ENCODE results near the gene CDC45.

Gene CDC45

DNA sequence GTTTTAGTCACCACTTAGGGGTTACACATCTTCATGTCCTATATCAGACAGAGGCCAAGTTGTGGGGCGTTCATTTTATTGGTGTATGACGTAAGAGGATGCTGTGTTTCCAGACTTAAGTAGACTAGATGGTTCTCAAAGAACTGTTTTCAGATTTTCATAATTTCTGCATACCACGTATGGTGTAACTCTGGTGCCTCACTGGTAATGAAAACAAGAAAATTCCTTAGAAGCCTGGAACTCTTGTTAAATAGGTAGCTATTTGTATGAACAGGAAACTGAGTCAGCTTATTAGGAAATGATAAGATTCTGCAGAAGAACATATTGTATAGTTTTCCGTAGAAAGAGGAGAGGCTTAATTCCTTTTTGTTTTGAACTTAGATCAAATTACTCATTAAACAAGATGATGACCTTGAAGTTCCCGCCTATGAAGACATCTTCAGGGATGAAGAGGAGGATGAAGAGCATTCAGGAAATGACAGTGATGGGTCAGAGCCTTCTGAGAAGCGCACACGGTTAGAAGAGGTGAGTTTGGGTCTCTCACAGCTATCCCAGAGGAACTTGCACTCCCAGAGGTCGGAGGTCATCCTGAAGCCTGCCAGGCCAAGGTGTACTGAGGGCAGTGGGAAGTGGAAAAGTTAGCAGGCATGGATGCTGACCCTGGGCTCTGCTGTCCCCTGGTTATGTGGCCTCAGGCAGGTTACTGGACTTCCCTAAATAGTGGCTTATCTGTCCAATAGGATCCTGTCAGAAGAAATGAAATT, 3.9 kb downstream of the CDC45 start:
- Mint-ChIP-seq H3K4me3 (no peak overlapping the region), H3K27me3 (no peaks in the 10 kb centered on the region), H3K4me1 (ENCODE audit: low read depth in 2 of 2) (peaks cover 8 to 10% of the 10 kb centered on the region in 2 donors), H3K9me3 (no peaks in the 10 kb centered on the region), H3K27ac (no peak overlapping the region), H3K36me3 (ENCODE audit: insufficient read depth) (peaks cover 11% of the 10 kb centered on the region)
- ATAC-seq (replicated peaks) (no peak), DNase-seq (no peak)

DNA sequence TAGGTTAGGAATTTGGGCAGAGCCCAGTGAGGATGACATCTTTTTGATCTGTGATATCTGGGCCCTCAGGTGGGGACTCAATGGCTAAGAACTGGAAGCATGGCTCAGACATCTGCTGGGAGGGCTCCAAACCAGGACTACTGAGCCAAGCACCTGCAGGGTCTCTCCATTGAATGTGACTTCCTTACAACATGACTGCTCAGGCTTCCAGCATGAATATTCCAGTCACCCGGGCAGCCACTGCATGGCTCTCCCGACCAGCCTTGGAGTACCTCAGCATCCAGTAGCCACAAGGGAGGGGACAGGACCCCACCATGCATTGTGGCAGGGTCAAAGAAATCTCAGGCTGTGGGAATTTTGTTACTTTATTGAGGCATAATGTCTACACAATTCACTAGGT, 8.6 kb downstream of the CDC45 start:
- ATAC-seq (replicated peaks) (no peak), DNase-seq (no peak)
- no peak overlapping the region for H3K4me3 Mint-ChIP-seq
- no peaks in the 10 kb centered on the region for H3K36me3 Mint-ChIP-seq (ENCODE audit: insufficient read depth)
- no peaks in the 10 kb centered on the region for H3K27me3 Mint-ChIP-seq
- H3K4me1 Mint-ChIP-seq (ENCODE audit: low read depth in 2 of 2) = no peaks in the 10 kb centered on the region
- H3K27ac Mint-ChIP-seq = no peak overlapping the region
- H3K9me3 Mint-ChIP-seq = no peaks in the 10 kb centered on the region

DNA sequence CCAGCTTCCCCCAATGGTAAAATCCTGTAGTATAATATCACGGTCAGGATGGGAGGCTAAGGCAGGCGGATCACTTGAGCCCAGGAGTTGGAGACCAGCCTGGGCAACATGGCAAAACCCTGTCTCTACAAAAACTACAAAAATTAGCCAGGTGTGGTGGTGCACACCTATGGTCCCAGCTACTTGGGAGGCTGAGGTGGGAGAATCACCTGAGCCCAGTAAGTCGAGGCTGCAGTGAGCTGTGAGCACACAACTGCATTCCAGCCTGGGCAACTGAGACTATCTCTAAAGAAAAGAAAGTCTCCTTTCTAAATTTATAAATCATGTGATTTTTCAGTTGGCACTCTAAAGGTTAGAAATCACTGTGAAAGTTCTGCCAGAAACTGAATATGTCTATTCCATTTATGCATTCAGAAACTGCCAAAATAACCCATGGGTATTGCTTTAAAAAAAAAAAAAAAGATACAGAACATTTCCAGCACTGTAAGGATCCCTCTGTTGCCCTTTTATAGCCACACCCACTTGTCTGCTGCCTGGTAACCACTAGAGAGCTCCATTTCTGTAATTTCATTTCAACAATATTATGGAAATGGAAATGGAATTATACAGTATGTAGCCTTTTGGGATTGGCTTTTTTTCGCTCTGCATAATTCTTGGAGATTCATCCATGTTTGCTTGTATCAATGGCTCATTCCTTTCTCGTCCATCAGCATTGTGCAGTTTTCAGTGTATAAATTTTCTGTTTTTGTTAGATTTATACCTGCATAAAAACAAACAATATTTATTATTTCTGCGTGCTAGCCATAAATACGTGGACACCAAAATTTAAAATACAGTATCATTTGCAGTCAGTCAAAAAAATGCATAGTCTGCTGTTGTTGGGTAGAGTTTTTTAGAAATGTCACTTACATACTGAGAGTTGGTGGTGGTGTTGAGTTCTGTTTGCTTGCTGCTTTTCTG, 9.4 kb downstream of the CDC45 start:
- H3K27me3 Mint-ChIP-seq = no peaks in the 10 kb centered on the region
- no peaks in the 10 kb centered on the region for H3K36me3 Mint-ChIP-seq (ENCODE audit: insufficient read depth)
- H3K4me1 Mint-ChIP-seq (ENCODE audit: low read depth in 2 of 2) = no peaks in the 10 kb centered on the region
- no peak overlapping the region for H3K27ac Mint-ChIP-seq
- no peaks in the 10 kb centered on the region for H3K9me3 Mint-ChIP-seq
- no peak for ATAC-seq (replicated peaks)
- H3K4me3 Mint-ChIP-seq = no peak overlapping the region
- DNase-seq = no peak

DNA sequence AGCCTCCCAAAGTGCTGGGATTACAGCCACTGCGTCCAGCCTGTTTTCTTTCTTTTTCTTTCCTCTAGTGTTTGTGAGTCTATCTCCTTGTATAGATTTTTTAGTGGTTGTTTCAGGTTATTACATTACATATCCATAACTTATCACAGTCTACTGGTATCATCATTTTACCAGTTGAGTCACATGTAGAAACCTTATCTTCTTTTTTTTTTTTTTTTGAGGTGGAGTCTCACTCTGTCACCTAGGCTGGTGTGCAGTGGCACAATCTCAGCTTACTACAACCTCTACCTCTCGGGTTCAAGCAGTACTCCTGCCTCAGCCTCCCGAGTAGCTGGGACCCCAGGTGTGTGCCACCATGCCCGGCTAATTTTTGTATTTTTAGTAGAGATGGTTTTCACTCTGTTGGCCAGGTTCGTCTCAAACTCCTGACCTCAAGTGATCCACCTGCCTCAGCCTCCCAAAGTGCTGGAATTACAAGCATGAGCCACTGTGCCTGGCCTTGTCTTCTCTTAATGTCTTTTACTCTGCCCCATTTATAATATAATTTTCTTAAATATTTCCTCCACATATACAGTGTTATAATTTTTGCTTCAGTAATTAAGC, 11.0 kb downstream of the CDC45 start:
- no peaks in the 10 kb centered on the region for H3K9me3 Mint-ChIP-seq
- no peak overlapping the region for H3K27ac Mint-ChIP-seq
- H3K27me3 Mint-ChIP-seq = no peaks in the 10 kb centered on the region
- no peak for ATAC-seq (replicated peaks)
- no peaks in the 10 kb centered on the region for H3K4me1 Mint-ChIP-seq (ENCODE audit: low read depth in 2 of 2)
- no peak overlapping the region for H3K4me3 Mint-ChIP-seq
- H3K36me3 Mint-ChIP-seq (ENCODE audit: insufficient read depth) = no peaks in the 10 kb centered on the region
- DNase-seq = no peak

DNA sequence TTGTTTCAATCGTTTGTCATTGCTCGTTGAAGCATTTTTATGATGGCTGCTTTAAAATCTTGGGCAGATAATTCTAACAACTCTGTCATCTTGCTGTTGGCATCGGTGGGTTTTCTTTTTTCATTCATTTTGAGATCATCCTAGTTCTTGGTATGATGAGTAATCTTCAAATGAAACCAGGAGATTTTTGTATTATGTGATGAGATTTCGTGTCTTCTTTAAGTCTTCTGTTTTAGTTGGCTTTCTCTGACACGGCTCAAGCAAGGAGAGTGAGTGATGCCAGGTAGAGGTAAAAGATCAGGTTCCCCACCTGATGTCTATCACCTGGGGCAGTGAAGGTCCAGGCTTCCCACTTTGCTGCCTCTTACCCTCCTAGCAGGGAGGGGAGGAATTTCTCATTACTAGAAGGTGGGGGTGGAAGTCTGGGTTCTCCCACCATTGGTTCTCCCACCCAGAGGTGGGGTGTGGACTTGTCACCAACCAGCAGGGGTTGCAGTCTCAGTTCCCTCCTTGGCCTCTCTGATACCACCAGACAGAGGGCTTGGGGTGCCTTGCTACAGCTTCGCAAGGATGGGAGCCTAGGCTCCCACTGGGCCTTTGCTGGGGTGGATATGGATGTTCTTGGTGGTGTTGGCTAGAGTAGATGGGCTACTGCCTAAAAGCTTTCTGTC, 12.9 kb downstream of the CDC45 start:
- Mint-ChIP-seq H3K27me3 (no peaks in the 10 kb centered on the region), H3K36me3 (ENCODE audit: insufficient read depth) (no peaks in the 10 kb centered on the region), H3K4me1 (ENCODE audit: low read depth in 2 of 2) (no peaks in the 10 kb centered on the region), H3K27ac (no peak overlapping the region), H3K4me3 (no peak overlapping the region), H3K9me3 (no peaks in the 10 kb centered on the region)
- ATAC-seq (replicated peaks) = no peak
- DNase-seq = no peak

DNA sequence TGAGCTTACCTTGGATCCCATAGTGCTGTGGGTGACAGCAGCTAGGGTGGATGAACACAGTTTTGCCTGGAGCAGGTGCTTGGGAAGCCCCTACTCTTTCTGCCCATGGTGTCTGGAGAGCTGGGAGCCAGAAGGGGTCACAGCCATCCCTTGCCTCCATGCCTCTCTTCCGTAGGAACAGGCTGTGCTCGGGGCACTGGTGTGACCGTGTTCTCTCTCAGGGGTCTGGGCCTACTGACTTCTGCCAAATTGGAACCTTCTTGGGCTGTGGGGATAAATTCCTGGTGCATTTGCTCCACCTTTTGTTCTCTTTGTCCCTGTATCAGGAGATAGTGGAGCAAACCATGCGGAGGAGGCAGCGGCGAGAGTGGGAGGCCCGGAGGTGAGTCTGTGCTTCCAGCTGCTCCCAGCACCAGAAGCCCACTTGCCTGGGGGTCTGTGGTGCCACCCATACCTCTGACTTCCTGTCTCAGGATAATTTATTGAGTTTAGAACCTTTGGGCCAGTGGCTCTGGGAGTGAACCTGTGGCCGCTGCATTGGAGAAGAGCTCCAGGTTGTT, 14.4 kb downstream of the CDC45 start:
- ATAC-seq (replicated peaks) = no peak
- Mint-ChIP-seq H3K27me3 (no peaks in the 10 kb centered on the region), H3K27ac (no peak overlapping the region), H3K4me3 (no peak overlapping the region), H3K4me1 (ENCODE audit: low read depth in 2 of 2) (no peaks in the 10 kb centered on the region), H3K36me3 (ENCODE audit: insufficient read depth) (no peaks in the 10 kb centered on the region), H3K9me3 (no peaks in the 10 kb centered on the region)
- no peak for DNase-seq

DNA sequence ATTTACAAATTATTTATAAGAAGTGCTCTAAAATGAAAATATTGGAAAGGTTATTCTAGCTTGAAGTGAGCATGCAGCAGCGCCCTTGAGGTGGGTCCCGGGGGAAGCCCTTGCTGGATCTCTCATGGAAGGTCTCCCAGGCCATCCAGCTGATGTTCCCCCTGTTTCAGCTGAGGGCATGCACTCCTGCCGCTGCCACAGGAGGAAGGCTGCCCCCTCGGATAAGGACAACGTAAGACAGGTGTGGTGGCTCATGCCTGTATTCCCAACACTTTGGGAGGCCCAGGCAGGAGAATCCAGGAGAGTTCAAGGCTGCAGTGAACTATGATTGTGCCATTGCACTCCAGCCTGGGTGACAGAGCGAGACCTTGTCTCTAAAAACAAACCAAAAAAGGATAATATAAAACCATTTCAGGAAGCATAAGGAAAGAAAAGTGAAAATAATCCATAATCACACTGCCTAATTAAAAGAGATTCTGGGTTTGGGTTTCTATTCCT, 15.0 kb downstream of the CDC45 start:
- H3K27me3 Mint-ChIP-seq = no peaks in the 10 kb centered on the region
- no peaks in the 10 kb centered on the region for H3K9me3 Mint-ChIP-seq
- DNase-seq (no peak), ATAC-seq (replicated peaks) (no peak)
- no peak overlapping the region for H3K27ac Mint-ChIP-seq
- H3K4me1 Mint-ChIP-seq (ENCODE audit: low read depth in 2 of 2) = no peaks in the 10 kb centered on the region
- H3K4me3 Mint-ChIP-seq = no peak overlapping the region
- no peaks in the 10 kb centered on the region for H3K36me3 Mint-ChIP-seq (ENCODE audit: insufficient read depth)

DNA sequence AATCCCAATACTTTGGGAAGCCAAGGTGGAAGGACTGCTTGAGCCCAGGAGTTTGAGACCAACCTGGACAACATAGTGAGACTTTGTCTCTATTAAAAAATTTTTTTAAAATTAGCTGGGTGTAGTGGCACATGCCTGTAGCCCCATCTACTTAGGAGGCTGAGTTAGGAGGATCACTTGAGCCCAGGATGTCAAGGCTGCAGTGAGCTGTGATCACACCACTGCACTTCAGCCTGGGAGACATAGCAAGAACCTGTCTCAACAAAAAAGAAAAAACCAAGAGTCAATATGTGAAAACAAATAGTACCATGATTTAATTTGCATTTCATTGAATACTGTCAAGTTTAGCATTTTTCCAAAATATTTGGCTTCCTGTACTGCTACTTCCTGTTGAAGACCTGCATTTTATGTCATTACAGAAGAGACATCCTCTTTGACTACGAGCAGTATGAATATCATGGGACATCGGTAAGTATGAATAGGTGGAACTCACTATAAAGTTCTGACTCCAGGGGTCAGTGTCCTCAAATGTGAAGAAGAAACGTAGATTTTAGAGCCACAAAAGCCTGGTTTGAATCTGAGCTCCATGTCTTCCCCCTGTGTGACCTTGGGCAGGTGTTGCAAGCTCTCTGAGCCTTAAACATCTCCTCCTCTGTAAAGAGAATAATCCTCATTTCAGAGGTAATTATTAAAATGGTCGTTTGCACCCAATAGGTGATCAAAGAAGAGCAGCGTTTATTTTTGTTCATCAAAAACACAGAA, 16.0 kb downstream of the CDC45 start:
- no peak overlapping the region for H3K27ac Mint-ChIP-seq
- H3K9me3 Mint-ChIP-seq = no peaks in the 10 kb centered on the region

DNA sequence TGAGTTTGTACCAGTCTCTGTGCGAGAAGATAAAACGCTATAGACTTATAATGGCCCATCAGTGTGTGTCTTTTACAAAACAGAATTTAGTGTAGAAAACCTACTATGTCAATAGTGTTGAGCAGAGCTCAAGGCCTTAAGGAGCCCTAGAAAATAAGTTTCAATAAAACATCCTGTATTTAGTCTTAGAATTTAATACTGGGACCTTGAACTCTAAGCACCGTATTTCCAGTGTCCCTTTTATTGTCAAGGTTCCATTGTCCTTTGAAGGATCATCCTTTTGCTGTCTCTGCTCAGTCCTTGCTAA, 16.6 kb downstream of the CDC45 start:
- Mint-ChIP-seq H3K9me3 (no peaks in the 10 kb centered on the region), H3K4me1 (ENCODE audit: low read depth in 2 of 2) (no peaks in the 10 kb centered on the region), H3K27ac (no peak overlapping the region), H3K4me3 (no peak overlapping the region), H3K36me3 (ENCODE audit: insufficient read depth) (no peaks in the 10 kb centered on the region), H3K27me3 (no peaks in the 10 kb centered on the region)
- ATAC-seq (replicated peaks) (no peak), DNase-seq (no peak)

More for the DNA sequence above, 16.0 kb downstream of the CDC45 start:
- DNase-seq (no peak), ATAC-seq (replicated peaks) (no peak)
- Mint-ChIP-seq H3K4me1 (ENCODE audit: low read depth in 2 of 2) (no peaks in the 10 kb centered on the region), H3K36me3 (ENCODE audit: insufficient read depth) (no peaks in the 10 kb centered on the region), H3K27me3 (no peaks in the 10 kb centered on the region), H3K4me3 (no peak overlapping the region)

DNA sequence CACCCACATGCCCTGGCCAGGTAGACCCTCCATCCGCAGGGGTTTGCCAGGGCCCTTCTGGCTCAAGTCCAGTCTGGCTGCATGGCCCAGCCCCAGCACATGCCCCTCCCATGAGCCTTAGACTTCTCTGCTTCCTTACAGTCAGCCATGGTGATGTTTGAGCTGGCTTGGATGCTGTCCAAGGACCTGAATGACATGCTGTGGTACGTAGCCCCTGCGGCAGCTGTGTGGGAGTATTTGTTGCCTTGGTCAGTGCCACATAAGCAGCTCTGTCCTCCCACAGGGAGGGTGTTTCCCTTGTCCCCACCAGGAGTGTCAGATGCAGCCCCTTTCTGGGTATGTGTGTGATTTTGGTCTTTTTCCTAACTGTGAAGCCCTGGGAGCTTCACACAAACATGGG, 17.5 kb downstream of the CDC45 start:
- H3K4me3 Mint-ChIP-seq = no peak overlapping the region
- no peak for ATAC-seq (replicated peaks)
- no peak overlapping the region for H3K27ac Mint-ChIP-seq
- H3K36me3 Mint-ChIP-seq (ENCODE audit: insufficient read depth) = no peaks in the 10 kb centered on the region
- H3K4me1 Mint-ChIP-seq (ENCODE audit: low read depth in 2 of 2) = no peaks in the 10 kb centered on the region
- no peaks in the 10 kb centered on the region for H3K27me3 Mint-ChIP-seq
- no peaks in the 10 kb centered on the region for H3K9me3 Mint-ChIP-seq
- no peak for DNase-seq

DNA sequence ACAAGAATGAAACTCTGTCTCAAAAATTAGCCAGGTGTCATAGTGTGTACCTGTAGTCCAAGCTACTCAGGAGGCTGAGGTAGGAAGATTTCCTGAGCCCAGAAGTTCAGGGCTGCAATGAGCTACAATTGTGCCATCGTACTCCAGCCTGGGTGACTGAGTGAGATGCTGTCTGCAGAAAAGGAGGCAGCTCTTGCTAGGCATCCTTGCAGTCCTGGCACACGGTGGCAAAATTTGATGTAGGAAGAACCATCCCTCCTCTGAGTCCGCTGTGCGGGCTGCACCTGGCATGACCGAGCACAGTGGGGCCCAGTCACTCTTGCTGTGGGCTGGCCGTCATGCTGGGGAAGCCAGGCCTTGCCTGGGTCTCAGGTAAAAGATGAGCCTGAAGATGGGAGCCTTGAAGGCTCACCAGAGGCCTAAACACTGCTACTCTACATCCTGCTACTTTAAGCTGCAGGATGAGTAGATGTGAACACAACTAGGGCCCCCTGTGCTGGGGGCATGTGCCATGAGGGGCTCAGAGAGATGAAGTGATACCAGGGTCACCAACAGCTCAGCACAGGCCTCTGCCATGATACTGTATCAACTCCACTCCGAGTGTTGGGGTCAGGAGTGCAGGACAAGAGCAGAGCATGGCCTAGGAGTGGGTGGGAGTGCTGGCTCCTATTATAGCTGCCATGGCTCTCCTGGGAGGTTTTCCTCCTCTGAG, 18.6 kb downstream of the CDC45 start:
- Mint-ChIP-seq H3K27ac (no peak overlapping the region), H3K36me3 (ENCODE audit: insufficient read depth) (no peaks in the 10 kb centered on the region), H3K4me1 (ENCODE audit: low read depth in 2 of 2) (no peaks in the 10 kb centered on the region), H3K4me3 (no peak overlapping the region), H3K27me3 (no peaks in the 10 kb centered on the region), H3K9me3 (no peaks in the 10 kb centered on the region)
- DNase-seq (no peak), ATAC-seq (replicated peaks) (no peak)

DNA sequence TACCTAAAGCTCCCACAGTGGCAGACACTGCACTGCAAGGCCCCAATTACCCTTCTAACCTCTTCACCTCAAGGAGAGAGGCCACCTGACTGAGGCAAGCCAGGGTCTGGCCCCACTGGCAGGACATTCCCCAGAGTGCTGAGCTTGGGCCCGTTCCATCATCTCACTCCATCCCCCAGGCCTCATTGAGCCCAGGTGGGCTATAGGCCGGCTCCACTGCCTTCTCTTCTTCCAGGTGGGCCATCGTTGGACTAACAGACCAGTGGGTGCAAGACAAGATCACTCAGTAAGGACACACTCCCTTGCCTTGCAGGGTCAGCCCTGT, 19.1 kb downstream of the CDC45 start:
- no peaks in the 10 kb centered on the region for H3K36me3 Mint-ChIP-seq (ENCODE audit: insufficient read depth)
- H3K4me3 Mint-ChIP-seq = no peak overlapping the region
- ATAC-seq (replicated peaks) (no peak), DNase-seq (no peak)
- H3K4me1 Mint-ChIP-seq (ENCODE audit: low read depth in 2 of 2) = no peaks in the 10 kb centered on the region
- H3K27ac Mint-ChIP-seq = no peak overlapping the region
- no peaks in the 10 kb centered on the region for H3K27me3 Mint-ChIP-seq
- H3K9me3 Mint-ChIP-seq = no peaks in the 10 kb centered on the region
